ENCODE data around the gene NMNAT2. TPM values are rescaled to one million over a fixed set of nuclear protein-coding genes. Genes with fewer than 3 reads are reported as not detected.

NMNAT2 gene
- total RNA-seq, 1 experiment from 2014 or later = not detected

GRCh38 chr1:183375381-183375780, 42.8 kb downstream of the NMNAT2 start:
- CTCF ChIA-PET = no interaction called here
- Histone ChIP-seq H3K9ac (ENCODE audit: low read length) (no peak overlapping the region), H2AFZ (ENCODE audit: low read depth, low read length, poor library complexity, severe bottlenecking) (no peak overlapping the region), H3K4me3 (replicated peaks in 1 of 2; ENCODE audit: low read depth in 1 of 2, low read length in 2 of 2) (no peak overlapping the region), H3K9me3 (ENCODE audit: control insufficient read depth in 1 of 2, insufficient read depth in 1 of 2, low read depth in 1 of 2, low read length in 2 of 2) (no peaks in the 10 kb centered on the region), H3K4me2 (ENCODE audit: low read length) (no peak overlapping the region), H3K9me2 (ENCODE audit: insufficient read depth) (no peaks in the 10 kb centered on the region), H3K36me3 (ENCODE audit: control insufficient read depth in 1 of 2, insufficient read depth in 2 of 2, low read length in 2 of 2) (no peaks in the 10 kb centered on the region), H3K27me3 (ENCODE audit: insufficient read depth, low read length) (no peaks in the 10 kb centered on the region), H3K27ac (ENCODE audit: low read depth, low read length) (no peak overlapping the region), H4K20me1 (ENCODE audit: insufficient read depth) (no peaks in the 10 kb centered on the region), H3K4me1 (ENCODE audit: control insufficient read depth in 1 of 2, insufficient read depth in 2 of 2, low read length in 2 of 2) (peaks cover 0 to under 1% of the 10 kb centered on the region in 2 experiments; a peak in 1 of 4 replicates), H3K79me2 (ENCODE audit: insufficient read depth, low read length) (no peaks in the 10 kb centered on the region)
- no peak for ATAC-seq
- no TSS peak for BruUV-seq (replicated peaks)
- intact Hi-C loops (cut with micrococcal nuclease) = no loop called here
- POLR2A ChIA-PET = no interaction called here
- TF ChIP-seq EZH2phosphoT487 (IDR thresholded peaks at IDR 0.05; ENCODE audit: borderline replicate concordance) (no peak), JUND (IDR thresholded peaks at IDR 0.05) (no peak), MAX (IDR thresholded peaks at IDR 0.05) (no peak)
- no peak for DNase-seq (ENCODE audit: low read depth, low spot score)
- RAD21 ChIA-PET (ENCODE audit: low non-redundant PET in 1 of 2, low total read pairs in 2 of 2, uncharacterized antibody in 2 of 2, unreplicated experiment in 2 of 2) = no interaction called here

GRCh38 chr1:183374825-183375224, 43.4 kb downstream of the NMNAT2 start:
- H3K4me1 ChIP-seq (ENCODE audit: control insufficient read depth in 1 of 2, insufficient read depth in 2 of 2, low read length in 2 of 2) = peaks cover 0 to 3% of the 10 kb centered on the region in 2 experiments; a peak in 1 of 4 replicates
- TF ChIP-seq CBX3 (IDR thresholded peaks at IDR 0.05; ENCODE audit: low read depth) = no peak
- TF ChIP-seq CEBPB (IDR thresholded peaks at IDR 0.05; ENCODE audit: low read depth) = no peak
- POLR2A ChIA-PET = no interaction called here
- H3K9me3 ChIP-seq (ENCODE audit: control insufficient read depth in 1 of 2, insufficient read depth in 1 of 2, low read depth in 1 of 2, low read length in 2 of 2) = no peaks in the 10 kb centered on the region
- H3K36me3 ChIP-seq (ENCODE audit: control insufficient read depth in 1 of 2, insufficient read depth in 2 of 2, low read length in 2 of 2) = no peaks in the 10 kb centered on the region
- H3K9me2 ChIP-seq (ENCODE audit: insufficient read depth) = no peaks in the 10 kb centered on the region
- DNase-seq (ENCODE audit: low read depth, low spot score) = no peak
- H2AFZ ChIP-seq (ENCODE audit: low read depth, low read length, poor library complexity, severe bottlenecking) = no peak overlapping the region
- no peak overlapping the region for H3K27ac ChIP-seq (ENCODE audit: low read depth, low read length)
- H3K27me3 ChIP-seq (ENCODE audit: insufficient read depth, low read length) = no peaks in the 10 kb centered on the region
- no peaks in the 10 kb centered on the region for H3K79me2 ChIP-seq (ENCODE audit: insufficient read depth, low read length)
- no peak overlapping the region for H3K9ac ChIP-seq (ENCODE audit: low read length)
- CTCF ChIA-PET = no interaction called here
- no peak for ATAC-seq
- H4K20me1 ChIP-seq (ENCODE audit: insufficient read depth) = no peaks in the 10 kb centered on the region
- BruUV-seq (replicated peaks) = no TSS peak
- intact Hi-C loops (cut with micrococcal nuclease) = no loop called here
- RAD21 ChIA-PET (ENCODE audit: low non-redundant PET in 1 of 2, low total read pairs in 2 of 2, uncharacterized antibody in 2 of 2, unreplicated experiment in 2 of 2) = no interaction called here
- no peak overlapping the region for H3K4me2 ChIP-seq (ENCODE audit: low read length)
- no peak overlapping the region for H3K4me3 ChIP-seq (replicated peaks in 1 of 2; ENCODE audit: low read depth in 1 of 2, low read length in 2 of 2)

All from HCT116 (cell line).